NCI-H748 treated with DMSO at 0.1 percent for 48 hours (cell line): ENCODE measurements around the gene ZBTB45.

Experiments
- DNase-seq: peaks from one replicate; lab custom pipeline; 2025; lab: John Stamatoyannopoulos, UW

Gene ZBTB45

GRCh38 chr19:58519355-58520256 lies at the start of gene ZBTB45:
Gene ZBTB45, minus strand, starts transcription at chr19:58519810. Its CDS starts 2,137 bp downstream, at chr19:58517673.
- DNase-seq, result peak; percentile 98

GRCh38 chr19:58568453-58569130 lies 49.0 kb upstream of the ZBTB45 start:
- DNase-seq, result no peak

GRCh38 chr19:58566989-58567388 lies 47.4 kb upstream of the ZBTB45 start:
- no peak for DNase-seq

- no peak for DNase-seq
Observed at GRCh38 chr19:58563823-58564222, 44.2 kb upstream of the ZBTB45 start.

GRCh38 chr19:58563034-58563573 lies 43.5 kb upstream of the ZBTB45 start:
- DNase-seq, result no peak

- DNase-seq, result no peak
Observed at GRCh38 chr19:58562122-58563033, 42.8 kb upstream of the ZBTB45 start.

GRCh38 chr19:58561373-58562121 lies 41.9 kb upstream of the ZBTB45 start:
- no peak for DNase-seq

GRCh38 chr19:58560921-58561320 lies 41.3 kb upstream of the ZBTB45 start:
- DNase-seq, result no peak

- no peak for DNase-seq
Observed at GRCh38 chr19:58560007-58560887, 40.6 kb upstream of the ZBTB45 start.

- DNase-seq, result no peak
Observed at GRCh38 chr19:58559275-58560006, 39.8 kb upstream of the ZBTB45 start.

GRCh38 chr19:58558623-58559274 lies 39.1 kb upstream of the ZBTB45 start:
- DNase-seq, result no peak

- no peak for DNase-seq
Observed at GRCh38 chr19:58558066-58558622, 38.5 kb upstream of the ZBTB45 start, which contains the start of gene UBE2M. Gene UBE2M, minus strand, starts transcription at chr19:58558611. Its CDS starts 230 bp downstream, at chr19:58558381.

GRCh38 chr19:58557221-58558065 lies 37.8 kb upstream of the ZBTB45 start:
- no peak for DNase-seq

- no peak for DNase-seq
Observed at GRCh38 chr19:58556622-58557220, 37.1 kb upstream of the ZBTB45 start.

GRCh38 chr19:58555920-58556621 lies 36.5 kb upstream of the ZBTB45 start:
- DNase-seq, result no peak

GRCh38 chr19:58555369-58555885 lies 35.8 kb upstream of the ZBTB45 start:
- DNase-seq, result no peak
